ENCODE data around the gene FOXP1. TPM values are rescaled to one million over a fixed set of nuclear protein-coding genes. Genes with fewer than 3 reads are reported as not detected.
A peak's percentile ranks its signal among the peaks of the same experiment; 100 is the strongest.

The FOXP1 gene
- total RNA-seq, 2 experiments from 2014 or later: 120 to 122 TPM

DNA sequence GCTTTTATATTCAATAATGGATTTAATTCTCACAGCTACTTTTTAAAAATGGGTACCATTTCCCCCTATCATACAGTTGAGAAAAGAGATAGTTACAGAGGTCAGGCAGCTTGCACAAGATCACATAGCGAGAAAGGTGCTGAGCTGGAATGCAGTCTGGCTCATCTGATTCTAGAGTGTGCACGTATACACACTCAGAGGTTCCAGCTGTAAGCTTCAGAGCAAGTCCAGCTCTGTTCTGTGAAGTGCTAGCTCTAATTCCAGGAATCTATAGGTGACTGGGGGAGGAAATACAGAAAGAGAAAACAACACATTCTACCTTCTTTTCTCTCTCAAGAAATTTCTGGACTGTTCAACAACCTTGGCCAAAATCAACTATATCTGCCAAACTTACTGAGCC, 318.7 kb downstream of the FOXP1 start:
- Mint-ChIP-seq H3K9me3 (ENCODE audit: insufficient read depth) (no peaks in the 10 kb centered on the region), H3K36me3 (ENCODE audit: low read depth) (peaks cover 17% of the 10 kb centered on the region), H3K27ac (peak overlapping the region; percentile 74), H3K4me1 (ENCODE audit: low read depth) (peaks cover 58% of the 10 kb centered on the region), H3K4me3 (peak overlapping the region; percentile 20), H3K27me3 (ENCODE audit: low read depth) (no peaks in the 10 kb centered on the region)
- CTCF ChIA-PET: interaction anchor here (1.3 to 1.9 kb wide), 2 partner anchors 23 to 132 kb away, joined by 3 to 8 read pairs; no protein-coding TSS in a partner anchor
- ATAC-seq (peak; percentile 63), DNase-seq (no peak)
- POLR2A ChIA-PET: interaction anchor here (1.4 kb wide), 1 partner anchor 35 kb away, joined by 3 read pairs; no protein-coding TSS in a partner anchor

DNA sequence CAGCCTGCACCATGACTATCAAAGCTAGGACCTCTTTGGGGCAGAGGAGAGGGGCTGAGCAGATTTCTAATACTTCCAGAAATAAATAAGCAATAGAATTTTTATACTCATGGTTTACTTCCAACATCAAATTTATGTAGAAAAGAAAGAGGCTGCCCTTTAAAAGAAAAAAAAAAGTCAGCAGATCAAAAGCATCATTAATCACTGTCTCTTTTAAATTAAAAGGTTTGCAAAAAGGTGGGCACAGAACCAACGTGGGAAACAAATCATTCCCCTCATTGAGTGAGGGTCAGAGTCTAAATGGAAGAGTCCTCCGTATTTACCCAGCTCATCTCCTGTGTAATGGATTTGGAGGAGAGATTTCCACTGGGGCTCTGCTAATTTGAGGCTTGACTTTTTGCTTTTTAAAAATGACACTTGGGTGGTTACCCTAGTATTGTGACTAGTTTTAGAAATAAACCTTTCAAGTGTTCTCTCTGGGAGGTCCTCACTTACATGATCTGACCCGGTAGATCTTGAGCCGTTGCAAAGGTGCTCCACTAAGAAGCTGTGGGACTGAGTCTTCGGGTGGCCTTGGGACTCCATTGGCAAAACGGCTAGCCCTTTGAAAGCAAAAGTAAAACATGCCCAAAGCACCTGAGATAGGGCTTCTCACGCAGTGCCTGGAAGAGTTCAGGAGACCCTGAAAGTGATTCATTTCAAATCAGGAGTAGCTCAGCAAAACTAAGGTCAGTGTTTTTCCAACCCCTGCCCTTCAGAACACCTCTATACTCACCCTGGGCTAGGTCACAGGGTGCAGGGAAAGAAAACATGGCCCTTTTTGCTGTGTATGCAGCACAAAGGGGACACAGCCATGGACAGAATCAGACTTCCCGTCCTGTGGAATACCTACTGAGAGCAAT, 320.9 kb downstream of the FOXP1 start:
- Mint-ChIP-seq H3K4me1 (ENCODE audit: low read depth) (peaks cover 55% of the 10 kb centered on the region), H3K9me3 (ENCODE audit: insufficient read depth) (no peaks in the 10 kb centered on the region), H3K36me3 (ENCODE audit: low read depth) (peaks cover 17% of the 10 kb centered on the region), H3K27ac (peak overlapping the region; percentile 14), H3K4me3 (no peak overlapping the region), H3K27me3 (ENCODE audit: low read depth) (no peaks in the 10 kb centered on the region)
- ChIA-PET CTCF (no interaction called here), POLR2A (interaction anchor here (0.6 kb wide), 1 partner anchor 386 kb away, joined by 4 read pairs; no protein-coding TSS in a partner anchor)
- DNase-seq (no peak), ATAC-seq (peak; percentile 8)

GRCh38 chr3:71260782-71261181, 322.7 kb downstream of the FOXP1 start:
- Mint-ChIP-seq H3K27me3 (ENCODE audit: low read depth) (no peaks in the 10 kb centered on the region), H3K27ac (no peak overlapping the region), H3K9me3 (ENCODE audit: insufficient read depth) (no peaks in the 10 kb centered on the region), H3K4me3 (no peak overlapping the region), H3K4me1 (ENCODE audit: low read depth) (peaks cover 51% of the 10 kb centered on the region), H3K36me3 (ENCODE audit: low read depth) (peaks cover 17% of the 10 kb centered on the region)
- ATAC-seq (no peak), DNase-seq (no peak)
- POLR2A ChIA-PET: no interaction called here
- CTCF ChIA-PET: no interaction called here

- Mint-ChIP-seq H3K9me3 (ENCODE audit: insufficient read depth) (no peaks in the 10 kb centered on the region), H3K4me3 (no peak overlapping the region), H3K4me1 (ENCODE audit: low read depth) (peaks cover 31% of the 10 kb centered on the region), H3K27me3 (ENCODE audit: low read depth) (no peaks in the 10 kb centered on the region), H3K36me3 (ENCODE audit: low read depth) (peaks cover 12% of the 10 kb centered on the region), H3K27ac (no peak overlapping the region)
- ChIA-PET CTCF (interaction anchor here (1.1 to 2.8 kb wide), 2 partner anchors 10 to 26 kb away, joined by 4 to 12 read pairs; no protein-coding TSS in a partner anchor), POLR2A (no interaction called here)
- ATAC-seq: no peak
- no peak for DNase-seq
These were observed 325.0 kb downstream of the FOXP1 start for GRCh38 chr3:71258526-71258925.

DNA sequence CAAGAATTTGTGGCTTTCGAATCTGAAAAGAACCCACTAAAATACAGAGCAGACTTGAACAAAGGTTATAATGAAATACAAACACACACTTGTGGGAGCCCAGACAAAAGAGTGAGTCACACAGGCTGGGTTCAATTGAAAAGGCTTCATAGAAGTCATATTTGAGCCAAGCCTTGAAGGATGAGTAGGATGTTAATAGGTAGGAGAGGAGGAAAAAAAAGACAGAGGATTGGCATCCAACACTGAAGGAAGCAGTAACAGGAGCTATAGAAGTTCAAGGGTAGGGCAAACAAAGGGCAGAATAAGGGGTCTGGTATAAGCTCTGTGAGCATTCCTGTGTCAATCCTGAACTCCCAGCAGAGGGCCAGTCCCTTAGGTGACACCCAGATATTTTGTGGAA, 325.4 kb downstream of the FOXP1 start:
- POLR2A ChIA-PET: no interaction called here
- ATAC-seq (no peak), DNase-seq (no peak)
- Mint-ChIP-seq H3K36me3 (ENCODE audit: low read depth) (peaks cover 12% of the 10 kb centered on the region), H3K27ac (peak overlapping the region; percentile 23), H3K4me1 (ENCODE audit: low read depth) (peaks cover 28% of the 10 kb centered on the region), H3K4me3 (no peak overlapping the region), H3K27me3 (ENCODE audit: low read depth) (no peaks in the 10 kb centered on the region), H3K9me3 (ENCODE audit: insufficient read depth) (no peaks in the 10 kb centered on the region)
- CTCF ChIA-PET: interaction anchor here (1.1 to 2.8 kb wide), 2 partner anchors 10 to 26 kb away, joined by 4 to 12 read pairs; no protein-coding TSS in a partner anchor

GRCh38 chr3:71255498-71255897, 328.0 kb downstream of the FOXP1 start:
- Mint-ChIP-seq H3K27me3 (ENCODE audit: low read depth) (no peaks in the 10 kb centered on the region), H3K4me3 (no peak overlapping the region), H3K36me3 (ENCODE audit: low read depth) (peaks cover 11% of the 10 kb centered on the region), H3K4me1 (ENCODE audit: low read depth) (peaks cover 17% of the 10 kb centered on the region), H3K9me3 (ENCODE audit: insufficient read depth) (no peaks in the 10 kb centered on the region), H3K27ac (no peak overlapping the region)
- DNase-seq (no peak), ATAC-seq (no peak)
- ChIA-PET CTCF (no interaction called here), POLR2A (no interaction called here)

DNA sequence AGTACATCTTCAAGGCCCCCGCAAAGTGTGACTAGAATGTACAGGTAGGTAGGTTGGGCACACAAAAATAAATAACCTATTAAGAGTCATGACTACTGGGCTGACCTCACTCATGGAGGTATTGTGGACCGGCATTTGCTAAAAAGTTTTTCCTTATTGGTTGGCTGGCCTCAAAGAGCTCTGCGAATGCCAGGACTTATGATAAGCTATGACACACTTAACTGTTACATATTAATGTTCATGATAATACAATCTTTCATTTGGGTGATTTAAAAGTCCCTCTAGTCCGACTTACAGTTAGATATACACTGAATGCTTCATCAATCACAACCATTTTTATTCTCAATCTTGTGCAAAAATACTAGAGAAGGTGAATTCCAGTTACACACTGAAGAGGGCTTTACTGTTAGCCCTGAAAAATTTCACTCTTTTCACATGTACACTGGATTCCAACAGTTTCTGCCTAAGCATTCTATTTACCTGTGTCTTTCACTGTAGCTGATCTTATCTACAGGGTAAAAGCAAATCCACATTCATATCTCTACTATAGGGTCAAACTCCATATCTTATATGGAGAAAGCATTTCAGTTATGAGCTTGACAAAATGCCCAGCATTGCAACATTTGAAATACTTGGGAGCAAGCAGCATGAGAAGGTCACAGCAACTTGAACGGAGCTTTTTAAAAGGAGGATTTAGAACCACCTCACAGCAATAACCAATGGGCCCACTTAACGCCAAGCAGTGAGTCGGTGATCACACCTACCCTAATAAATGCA, 329.1 kb downstream of the FOXP1 start:
- Mint-ChIP-seq H3K4me3 (no peak overlapping the region), H3K4me1 (ENCODE audit: low read depth) (peaks cover 14% of the 10 kb centered on the region), H3K36me3 (ENCODE audit: low read depth) (peaks cover 8% of the 10 kb centered on the region), H3K27me3 (ENCODE audit: low read depth) (no peaks in the 10 kb centered on the region), H3K27ac (no peak overlapping the region), H3K9me3 (ENCODE audit: insufficient read depth) (no peaks in the 10 kb centered on the region)
- CTCF ChIA-PET: no interaction called here
- DNase-seq: no peak
- POLR2A ChIA-PET: no interaction called here
- no peak for ATAC-seq

DNA sequence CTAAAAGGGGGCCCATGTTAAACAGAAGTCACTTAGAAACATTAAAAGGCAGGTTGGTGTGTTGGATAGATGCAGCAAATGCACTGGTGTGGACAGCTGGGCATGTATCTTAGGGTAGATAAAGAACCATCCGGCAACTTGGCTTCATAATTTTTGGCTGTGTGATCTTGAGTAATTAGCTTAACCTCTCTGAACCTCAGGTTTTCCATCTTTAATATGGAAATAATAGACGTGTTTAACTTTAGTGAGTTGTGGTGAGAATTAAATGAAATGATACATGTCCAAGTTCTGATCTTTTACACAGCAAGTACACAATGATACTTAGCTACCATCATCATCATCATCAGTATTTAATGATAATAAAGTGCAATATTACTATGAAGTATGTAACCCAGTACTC, 330.4 kb downstream of the FOXP1 start:
- ChIA-PET CTCF (no interaction called here), POLR2A (no interaction called here)
- Mint-ChIP-seq H3K4me1 (ENCODE audit: low read depth) (peaks cover 11% of the 10 kb centered on the region), H3K36me3 (ENCODE audit: low read depth) (peaks cover 8% of the 10 kb centered on the region), H3K9me3 (ENCODE audit: insufficient read depth) (no peaks in the 10 kb centered on the region), H3K4me3 (no peak overlapping the region), H3K27me3 (ENCODE audit: low read depth) (no peaks in the 10 kb centered on the region), H3K27ac (no peak overlapping the region)
- ATAC-seq (no peak), DNase-seq (no peak)

GRCh38 chr3:71252466-71252865, 331.1 kb downstream of the FOXP1 start:
- ChIA-PET POLR2A (no interaction called here), CTCF (no interaction called here)
- peaks cover 5% of the 10 kb centered on the region for H3K4me1 Mint-ChIP-seq (ENCODE audit: low read depth)
- ATAC-seq (no peak), DNase-seq (no peak)
- peaks cover 8% of the 10 kb centered on the region for H3K36me3 Mint-ChIP-seq (ENCODE audit: low read depth)
- H3K27ac Mint-ChIP-seq: no peak overlapping the region
- no peaks in the 10 kb centered on the region for H3K9me3 Mint-ChIP-seq (ENCODE audit: insufficient read depth)
- H3K4me3 Mint-ChIP-seq: no peak overlapping the region
- no peaks in the 10 kb centered on the region for H3K27me3 Mint-ChIP-seq (ENCODE audit: low read depth)

- CTCF ChIA-PET: no interaction called here
- DNase-seq (no peak), ATAC-seq (no peak)
- H3K36me3 Mint-ChIP-seq (ENCODE audit: low read depth): peaks cover 5% of the 10 kb centered on the region
- no peak overlapping the region for H3K27ac Mint-ChIP-seq
- H3K9me3 Mint-ChIP-seq (ENCODE audit: insufficient read depth): no peaks in the 10 kb centered on the region
- POLR2A ChIA-PET: no interaction called here
- no peak overlapping the region for H3K4me3 Mint-ChIP-seq
- no peaks in the 10 kb centered on the region for H3K27me3 Mint-ChIP-seq (ENCODE audit: low read depth)
- H3K4me1 Mint-ChIP-seq (ENCODE audit: low read depth): peaks cover 5% of the 10 kb centered on the region
These were observed 332.3 kb downstream of the FOXP1 start for GRCh38 chr3:71251156-71251775.

DNA sequence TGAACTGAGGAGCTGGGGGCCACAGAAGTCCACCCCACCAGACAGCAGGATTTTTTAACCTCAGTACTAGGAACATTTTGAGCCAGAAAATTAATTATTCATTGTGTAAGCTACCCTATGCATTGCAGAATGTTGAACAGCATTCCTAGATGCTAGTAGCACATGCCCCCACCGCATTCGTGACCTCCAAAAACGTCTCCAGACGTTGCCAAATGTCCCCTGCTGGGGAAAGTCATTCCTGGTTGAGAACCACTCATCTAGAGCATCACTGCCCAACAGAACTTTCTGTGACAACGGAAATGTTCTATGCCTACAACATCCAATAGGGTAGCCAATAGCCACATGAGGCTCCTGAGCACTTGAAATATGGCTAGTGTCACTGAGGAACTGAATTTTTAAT, 333.5 kb downstream of the FOXP1 start:
- Mint-ChIP-seq H3K36me3 (ENCODE audit: low read depth) (peaks cover 5% of the 10 kb centered on the region), H3K4me1 (ENCODE audit: low read depth) (peaks cover 5% of the 10 kb centered on the region), H3K27ac (no peak overlapping the region), H3K4me3 (no peak overlapping the region), H3K27me3 (ENCODE audit: low read depth) (no peaks in the 10 kb centered on the region), H3K9me3 (ENCODE audit: insufficient read depth) (no peaks in the 10 kb centered on the region)
- POLR2A ChIA-PET: no interaction called here
- no peak for ATAC-seq
- DNase-seq: no peak
- CTCF ChIA-PET: no interaction called here

DNA sequence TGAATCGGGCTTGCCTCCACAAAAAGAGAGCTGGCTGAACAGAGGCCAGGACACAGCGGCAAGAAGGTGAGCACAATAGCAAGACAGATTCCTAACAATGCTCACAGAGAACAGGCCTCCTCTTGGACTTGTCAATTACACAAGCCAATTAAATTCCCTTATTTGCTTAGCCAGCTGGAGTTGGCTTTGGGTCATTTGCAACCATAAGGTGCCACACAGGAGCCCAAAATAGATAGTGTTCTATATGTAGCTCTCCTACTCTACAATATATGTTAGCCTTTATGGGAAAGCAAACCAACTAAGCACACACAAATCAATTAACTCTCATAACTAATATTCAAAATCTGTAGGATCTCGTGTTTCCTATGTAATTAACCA, 335.6 kb downstream of the FOXP1 start:
- no peaks in the 10 kb centered on the region for H3K27me3 Mint-ChIP-seq (ENCODE audit: low read depth)
- ChIA-PET CTCF (interaction anchor here (0.7 to 1.1 kb wide), 2 partner anchors 11 to 193 kb away, joined by 3 read pairs; no protein-coding TSS in a partner anchor), POLR2A (no interaction called here)
- DNase-seq (no peak), ATAC-seq (no peak)
- no peak overlapping the region for H3K4me3 Mint-ChIP-seq
- peaks cover 11% of the 10 kb centered on the region for H3K4me1 Mint-ChIP-seq (ENCODE audit: low read depth)
- no peaks in the 10 kb centered on the region for H3K9me3 Mint-ChIP-seq (ENCODE audit: insufficient read depth)
- no peak overlapping the region for H3K27ac Mint-ChIP-seq
- H3K36me3 Mint-ChIP-seq (ENCODE audit: low read depth): peaks cover 5% of the 10 kb centered on the region
